ENCODE measurements around the gene POLG. TPM values are rescaled to one million over a fixed set of nuclear protein-coding genes. Genes with fewer than 3 reads are reported as not detected.
A peak's percentile ranks its signal among the peaks of the same experiment; 100 is the strongest.

POLG gene
- polyA plus RNA-seq, 1 donor from 2014 or later, result 47.9 TPM

DNA sequence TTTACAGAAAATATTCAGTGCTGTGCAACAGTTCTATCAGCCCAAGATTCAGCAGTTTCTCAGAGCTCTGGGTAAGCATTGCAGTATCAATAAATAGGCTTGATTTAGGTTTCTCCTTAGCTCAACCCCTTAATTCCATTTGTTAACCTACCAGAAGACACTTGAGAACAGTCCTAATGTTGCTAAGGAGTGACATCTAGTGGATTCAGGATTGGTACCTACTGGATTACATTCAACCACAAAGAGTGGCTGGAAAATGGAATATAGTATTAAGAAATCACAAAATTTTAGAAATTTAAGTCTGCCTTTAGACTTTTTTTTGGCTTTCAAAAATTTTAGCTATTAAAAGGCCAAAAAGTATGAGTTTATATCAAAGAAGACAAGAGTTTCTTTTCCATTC is 34.7 kb downstream of the POLG start:
- H4K20me1 ChIP-seq (ENCODE audit: insufficient read depth), result no peaks in the 10 kb centered on the region
- no peak overlapping the region for H2AFZ ChIP-seq (ENCODE audit: low read depth, low read length)
- H3K27me3 ChIP-seq (ENCODE audit: insufficient read depth, low read depth, low read length), result no peaks in the 10 kb centered on the region
- H3K36me3 ChIP-seq (ENCODE audit: insufficient read depth, low read length), result no peaks in the 10 kb centered on the region
- TF ChIP-seq RAD21 (conservative IDR thresholded peaks at IDR 0.05) (peak; percentile 68), MXI1 (conservative IDR thresholded peaks at IDR 0.05; ENCODE audit: poor library complexity, severe bottlenecking) (no peak), SMC3 (conservative IDR thresholded peaks at IDR 0.05; ENCODE audit: poor library complexity) (peak; percentile 59)
- TF ChIP-seq, protein P1, sequence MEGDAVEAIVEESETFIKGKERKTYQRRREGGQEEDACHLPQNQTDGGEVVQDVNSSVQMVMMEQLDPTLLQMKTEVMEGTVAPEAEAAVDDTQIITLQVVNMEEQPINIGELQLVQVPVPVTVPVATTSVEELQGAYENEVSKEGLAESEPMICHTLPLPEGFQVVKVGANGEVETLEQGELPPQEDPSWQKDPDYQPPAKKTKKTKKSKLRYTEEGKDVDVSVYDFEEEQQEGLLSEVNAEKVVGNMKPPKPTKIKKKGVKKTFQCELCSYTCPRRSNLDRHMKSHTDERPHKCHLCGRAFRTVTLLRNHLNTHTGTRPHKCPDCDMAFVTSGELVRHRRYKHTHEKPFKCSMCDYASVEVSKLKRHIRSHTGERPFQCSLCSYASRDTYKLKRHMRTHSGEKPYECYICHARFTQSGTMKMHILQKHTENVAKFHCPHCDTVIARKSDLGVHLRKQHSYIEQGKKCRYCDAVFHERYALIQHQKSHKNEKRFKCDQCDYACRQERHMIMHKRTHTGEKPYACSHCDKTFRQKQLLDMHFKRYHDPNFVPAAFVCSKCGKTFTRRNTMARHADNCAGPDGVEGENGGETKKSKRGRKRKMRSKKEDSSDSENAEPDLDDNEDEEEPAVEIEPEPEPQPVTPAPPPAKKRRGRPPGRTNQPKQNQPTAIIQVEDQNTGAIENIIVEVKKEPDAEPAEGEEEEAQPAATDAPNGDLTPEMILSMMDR (IDR thresholded peaks at IDR 0.05; ENCODE audit: poor library complexity, severe bottlenecking), result peak; percentile 63
- H3K9me3 ChIP-seq (ENCODE audit: low read length), result no peaks in the 10 kb centered on the region
- H3K79me2 ChIP-seq (replicated peaks; ENCODE audit: insufficient read depth, low read length), result no peaks in the 10 kb centered on the region
- H3K9ac ChIP-seq (ENCODE audit: low read length), result no peak overlapping the region
- no peak overlapping the region for H3K4me2 ChIP-seq (ENCODE audit: low read length)
- H3K27ac ChIP-seq (ENCODE audit: low read length), result no peak overlapping the region
- no peaks in the 10 kb centered on the region for H3K9me2 ChIP-seq (ENCODE audit: insufficient read depth, low read length)
- no peaks in the 10 kb centered on the region for H3F3A ChIP-seq (ENCODE audit: insufficient read depth, low read length, poor library complexity, severe bottlenecking)
- no peak overlapping the region for H3K4me3 ChIP-seq (ENCODE audit: low read length)

DNA sequence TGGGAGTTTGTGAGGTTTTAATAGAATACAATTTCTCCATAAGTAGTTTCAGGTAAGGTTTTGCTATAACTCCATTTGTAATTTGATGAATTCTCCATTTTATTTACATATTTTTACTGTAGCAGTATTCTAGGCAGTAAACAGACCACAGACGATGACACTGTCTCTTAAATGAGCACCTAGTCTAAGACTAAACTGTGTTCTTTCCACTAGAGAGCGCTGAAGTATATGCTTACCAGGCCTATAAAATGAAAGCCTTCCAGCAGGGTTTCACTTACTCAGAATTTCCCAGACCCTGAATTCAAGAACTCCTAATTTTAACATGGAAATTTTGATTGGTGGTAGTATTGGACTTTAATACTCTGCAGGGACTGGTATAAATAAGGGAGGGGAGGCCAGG is 41.6 kb downstream of the POLG start:
- no peak for TF ChIP-seq EP300 (conservative IDR thresholded peaks at IDR 0.05; ENCODE audit: poor library complexity, severe bottlenecking)
- no peak for TF ChIP-seq EZH2 (IDR thresholded peaks at IDR 0.05; ENCODE audit: borderline replicate concordance, insufficient read depth, low read length, poor library complexity, severe bottlenecking)
- no peak for TF ChIP-seq TAF1 (IDR thresholded peaks at IDR 0.05; ENCODE audit: low read depth)
- no peak for TF ChIP-seq RAD21 (conservative IDR thresholded peaks at IDR 0.05)
- TF ChIP-seq SMC3 (conservative IDR thresholded peaks at IDR 0.05; ENCODE audit: poor library complexity), result no peak
- TF ChIP-seq, protein P2, sequence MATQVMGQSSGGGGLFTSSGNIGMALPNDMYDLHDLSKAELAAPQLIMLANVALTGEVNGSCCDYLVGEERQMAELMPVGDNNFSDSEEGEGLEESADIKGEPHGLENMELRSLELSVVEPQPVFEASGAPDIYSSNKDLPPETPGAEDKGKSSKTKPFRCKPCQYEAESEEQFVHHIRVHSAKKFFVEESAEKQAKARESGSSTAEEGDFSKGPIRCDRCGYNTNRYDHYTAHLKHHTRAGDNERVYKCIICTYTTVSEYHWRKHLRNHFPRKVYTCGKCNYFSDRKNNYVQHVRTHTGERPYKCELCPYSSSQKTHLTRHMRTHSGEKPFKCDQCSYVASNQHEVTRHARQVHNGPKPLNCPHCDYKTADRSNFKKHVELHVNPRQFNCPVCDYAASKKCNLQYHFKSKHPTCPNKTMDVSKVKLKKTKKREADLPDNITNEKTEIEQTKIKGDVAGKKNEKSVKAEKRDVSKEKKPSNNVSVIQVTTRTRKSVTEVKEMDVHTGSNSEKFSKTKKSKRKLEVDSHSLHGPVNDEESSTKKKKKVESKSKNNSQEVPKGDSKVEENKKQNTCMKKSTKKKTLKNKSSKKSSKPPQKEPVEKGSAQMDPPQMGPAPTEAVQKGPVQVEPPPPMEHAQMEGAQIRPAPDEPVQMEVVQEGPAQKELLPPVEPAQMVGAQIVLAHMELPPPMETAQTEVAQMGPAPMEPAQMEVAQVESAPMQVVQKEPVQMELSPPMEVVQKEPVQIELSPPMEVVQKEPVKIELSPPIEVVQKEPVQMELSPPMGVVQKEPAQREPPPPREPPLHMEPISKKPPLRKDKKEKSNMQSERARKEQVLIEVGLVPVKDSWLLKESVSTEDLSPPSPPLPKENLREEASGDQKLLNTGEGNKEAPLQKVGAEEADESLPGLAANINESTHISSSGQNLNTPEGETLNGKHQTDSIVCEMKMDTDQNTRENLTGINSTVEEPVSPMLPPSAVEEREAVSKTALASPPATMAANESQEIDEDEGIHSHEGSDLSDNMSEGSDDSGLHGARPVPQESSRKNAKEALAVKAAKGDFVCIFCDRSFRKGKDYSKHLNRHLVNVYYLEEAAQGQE (IDR thresholded peaks at IDR 0.05; ENCODE audit: borderline replicate concordance), result no peak
- TF ChIP-seq POLR2AphosphoS5 (IDR thresholded peaks at IDR 0.05), result no peak
- no peak for TF ChIP-seq MXI1 (conservative IDR thresholded peaks at IDR 0.05; ENCODE audit: poor library complexity, severe bottlenecking)
- TF ChIP-seq, protein P1 (IDR thresholded peaks at IDR 0.05; ENCODE audit: poor library complexity, severe bottlenecking), result no peak
- no peaks in the 10 kb centered on the region for H4K20me1 ChIP-seq (ENCODE audit: insufficient read depth)
- H3K36me3 ChIP-seq (ENCODE audit: insufficient read depth, low read length), result no peaks in the 10 kb centered on the region
- H3F3A ChIP-seq (ENCODE audit: insufficient read depth, low read length, poor library complexity, severe bottlenecking), result no peaks in the 10 kb centered on the region
- H3K27me3 ChIP-seq (ENCODE audit: insufficient read depth, low read depth, low read length), result no peaks in the 10 kb centered on the region
- no peak overlapping the region for H2AFZ ChIP-seq (ENCODE audit: low read depth, low read length)
- no peak overlapping the region for H3K27ac ChIP-seq (ENCODE audit: low read length)
- H3K9me3 ChIP-seq (ENCODE audit: low read length), result no peaks in the 10 kb centered on the region
- H3K4me3 ChIP-seq (ENCODE audit: low read length), result no peak overlapping the region
- H3K9ac ChIP-seq (ENCODE audit: low read length), result no peak overlapping the region
- H3K9me2 ChIP-seq (ENCODE audit: insufficient read depth, low read length), result no peaks in the 10 kb centered on the region
- no peak overlapping the region for H3K4me2 ChIP-seq (ENCODE audit: low read length)
- no peaks in the 10 kb centered on the region for H3K79me2 ChIP-seq (replicated peaks; ENCODE audit: insufficient read depth, low read length)

Data from neural cell (in vitro differentiated cells).